ENCODE results near the gene C17orf67.

DNA sequence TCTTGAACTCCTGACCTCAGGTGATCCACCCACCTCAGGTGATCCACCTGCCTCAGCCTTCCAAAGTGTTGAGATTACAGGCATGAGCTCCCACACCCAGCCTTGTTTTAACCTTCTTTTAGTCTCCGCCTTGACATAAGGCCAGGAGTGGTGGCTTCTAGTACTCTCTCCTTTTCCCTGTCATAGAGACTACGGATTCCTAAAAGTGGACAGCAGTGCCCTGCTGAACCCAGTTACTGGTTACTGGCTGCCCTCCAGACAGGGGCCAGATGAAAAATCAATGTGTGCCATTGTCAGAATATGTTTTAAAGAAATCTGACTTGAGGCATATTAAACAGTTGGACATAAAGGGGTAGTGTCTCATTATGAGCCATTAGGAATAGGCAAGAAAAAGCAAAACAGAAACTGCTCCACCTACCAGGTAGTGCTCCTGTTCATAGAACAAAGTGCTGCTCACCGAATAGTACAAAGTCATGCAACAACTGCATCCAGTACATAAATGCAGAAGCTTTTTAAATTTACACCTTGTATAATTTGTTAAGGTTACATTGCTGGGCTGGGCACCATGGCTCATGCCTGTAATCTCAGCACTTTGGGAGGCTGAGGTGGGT, 48.1 kb upstream of the C17orf67 start:
- TF ChIP-seq, protein P1, sequence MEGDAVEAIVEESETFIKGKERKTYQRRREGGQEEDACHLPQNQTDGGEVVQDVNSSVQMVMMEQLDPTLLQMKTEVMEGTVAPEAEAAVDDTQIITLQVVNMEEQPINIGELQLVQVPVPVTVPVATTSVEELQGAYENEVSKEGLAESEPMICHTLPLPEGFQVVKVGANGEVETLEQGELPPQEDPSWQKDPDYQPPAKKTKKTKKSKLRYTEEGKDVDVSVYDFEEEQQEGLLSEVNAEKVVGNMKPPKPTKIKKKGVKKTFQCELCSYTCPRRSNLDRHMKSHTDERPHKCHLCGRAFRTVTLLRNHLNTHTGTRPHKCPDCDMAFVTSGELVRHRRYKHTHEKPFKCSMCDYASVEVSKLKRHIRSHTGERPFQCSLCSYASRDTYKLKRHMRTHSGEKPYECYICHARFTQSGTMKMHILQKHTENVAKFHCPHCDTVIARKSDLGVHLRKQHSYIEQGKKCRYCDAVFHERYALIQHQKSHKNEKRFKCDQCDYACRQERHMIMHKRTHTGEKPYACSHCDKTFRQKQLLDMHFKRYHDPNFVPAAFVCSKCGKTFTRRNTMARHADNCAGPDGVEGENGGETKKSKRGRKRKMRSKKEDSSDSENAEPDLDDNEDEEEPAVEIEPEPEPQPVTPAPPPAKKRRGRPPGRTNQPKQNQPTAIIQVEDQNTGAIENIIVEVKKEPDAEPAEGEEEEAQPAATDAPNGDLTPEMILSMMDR (IDR thresholded peaks at IDR 0.05): no peak
- TF ChIP-seq POLR2A (IDR thresholded peaks at IDR 0.05) (no peak), POLR2AphosphoS5 (IDR thresholded peaks at IDR 0.05) (no peak)
